Astrocyte (in vitro differentiated cells and primary cell): ENCODE measurements around the gene CNKSR3.

Experiments
- CTCF ChIP-seq: IDR thresholded peaks from 2 replicates; pipeline ENCODE4 v1.5.1; 2011; ENCODE audit warnings: low read depth, mild to moderate bottlenecking, inconsistent platforms, low read length, moderate library complexity; ENCODE audit not compliant: insufficient read depth
- EZH2 ChIP-seq: IDR thresholded peaks from 2 replicates; pipeline ENCODE4 v1.6.1; 2012; ENCODE audit warnings: mild to moderate bottlenecking, low read length, inconsistent platforms; ENCODE audit not compliant: insufficient read depth

GRCh38 chr6:154354265-154354777, 156.2 kb downstream of the CNKSR3 start:
- TF ChIP-seq EZH2: no peak
- no peak for TF ChIP-seq CTCF
